Measurements from ENCODE around the gene PLD6.

PLD6 gene

GRCh38 chr17:17172001-17172939, 33.9 kb downstream of the PLD6 start:
- peaks cover 0 to 95% (median 89%) of the 10 kb centered on the region in 5 donors for H3K36me3 ChIP-seq (ENCODE audit: control insufficient read depth in 5 of 5, insufficient read depth in 5 of 5, low read length in 5 of 5)
- no peaks in the 10 kb centered on the region for H3K27me3 ChIP-seq (ENCODE audit: control insufficient read depth in 5 of 5, insufficient read depth in 4 of 5, low read length in 5 of 5)
- no peak overlapping the region for H3K27ac ChIP-seq (ENCODE audit: low read depth, low read length)
- H3K9me3 ChIP-seq (ENCODE audit: control insufficient read depth in 5 of 5, low read length in 5 of 5): no peaks in the 10 kb centered on the region
- no peak overlapping the region for H3K4me3 ChIP-seq (ENCODE audit: low read depth in 1 of 5, low read length in 5 of 5)
- peaks cover 0 to 46% (median 2%) of the 10 kb centered on the region in 5 donors for H3K4me1 ChIP-seq (ENCODE audit: control insufficient read depth in 5 of 5, insufficient read depth in 5 of 5, low read length in 5 of 5)
- H3K9ac ChIP-seq (ENCODE audit: low read length in 5 of 5): no peak overlapping the region

DNA sequence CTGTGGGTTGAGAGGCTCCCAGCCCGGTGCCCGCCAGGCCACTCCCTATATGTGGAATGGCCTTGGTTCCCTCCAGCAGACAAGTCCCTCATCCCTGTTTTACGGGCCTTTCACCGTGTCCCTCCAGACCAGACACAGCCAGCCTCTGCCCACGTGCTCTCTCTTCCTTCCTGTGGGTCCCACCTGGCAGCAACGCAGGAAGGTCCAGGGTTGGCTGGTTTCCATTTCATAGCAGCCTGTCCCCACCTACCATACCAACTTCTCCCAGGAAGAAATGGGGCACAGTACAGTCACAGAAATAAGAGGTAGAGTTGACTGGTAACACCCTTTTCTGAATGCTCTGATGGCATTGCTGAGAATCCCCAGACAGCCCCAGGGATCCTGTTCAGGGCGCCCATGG, 34.9 kb downstream of the PLD6 start:
- H3K4me1 ChIP-seq (ENCODE audit: control insufficient read depth in 5 of 5, insufficient read depth in 5 of 5, low read length in 5 of 5): peaks cover 0 to 45% (median 2%) of the 10 kb centered on the region in 5 donors
- no peak overlapping the region for H3K27ac ChIP-seq (ENCODE audit: low read depth, low read length)
- no peaks in the 10 kb centered on the region for H3K27me3 ChIP-seq (ENCODE audit: control insufficient read depth in 5 of 5, insufficient read depth in 4 of 5, low read length in 5 of 5)
- H3K9ac ChIP-seq (ENCODE audit: low read length in 5 of 5): no peak overlapping the region
- no peak overlapping the region for H3K4me3 ChIP-seq (ENCODE audit: low read depth in 1 of 5, low read length in 5 of 5)
- H3K36me3 ChIP-seq (ENCODE audit: control insufficient read depth in 5 of 5, insufficient read depth in 5 of 5, low read length in 5 of 5): peaks cover 0 to 95% (median 89%) of the 10 kb centered on the region in 5 donors
- no peaks in the 10 kb centered on the region for H3K9me3 ChIP-seq (ENCODE audit: control insufficient read depth in 5 of 5, low read length in 5 of 5)

DNA sequence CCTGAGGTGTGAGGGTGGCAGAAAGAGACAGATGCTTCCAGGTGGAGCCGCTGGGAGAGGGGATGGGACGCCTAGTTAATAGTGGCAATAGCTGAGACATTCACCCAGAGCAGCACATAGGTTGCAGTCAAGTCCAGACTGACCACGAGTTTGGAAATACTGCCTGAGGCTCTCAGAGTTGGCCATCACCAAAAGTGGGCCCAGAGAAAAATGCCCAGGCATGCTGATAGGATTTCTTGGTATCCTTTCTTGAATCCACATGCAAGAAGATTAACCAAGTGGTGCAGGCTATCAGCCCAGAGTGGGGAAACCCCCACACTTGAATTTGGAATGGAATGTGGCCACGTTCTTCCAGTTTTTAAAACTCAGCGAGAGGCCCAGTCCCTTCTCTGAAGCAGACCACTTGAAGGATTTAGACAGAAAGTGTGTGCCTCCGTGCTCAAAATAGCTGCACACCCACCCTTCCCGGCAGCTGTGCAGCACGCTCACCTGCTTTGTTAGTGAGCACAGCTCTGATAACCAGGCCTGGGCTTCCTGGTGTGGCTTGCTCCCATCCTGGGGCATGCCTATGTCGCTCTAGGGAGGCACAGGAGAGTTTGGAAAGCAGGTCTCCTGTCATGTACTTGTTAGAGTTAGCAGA, 35.7 kb downstream of the PLD6 start:
- peaks cover 0 to 95% (median 89%) of the 10 kb centered on the region in 5 donors for H3K36me3 ChIP-seq (ENCODE audit: control insufficient read depth in 5 of 5, insufficient read depth in 5 of 5, low read length in 5 of 5)
- no peaks in the 10 kb centered on the region for H3K9me3 ChIP-seq (ENCODE audit: control insufficient read depth in 5 of 5, low read length in 5 of 5)
- H3K4me1 ChIP-seq (ENCODE audit: control insufficient read depth in 5 of 5, insufficient read depth in 5 of 5, low read length in 5 of 5): peaks cover 0 to 38% (median 2%) of the 10 kb centered on the region in 5 donors
- H3K4me3 ChIP-seq (ENCODE audit: low read depth in 1 of 5, low read length in 5 of 5): no peak overlapping the region
- H3K27me3 ChIP-seq (ENCODE audit: control insufficient read depth in 5 of 5, insufficient read depth in 4 of 5, low read length in 5 of 5): no peaks in the 10 kb centered on the region
- H3K27ac ChIP-seq (ENCODE audit: low read depth, low read length): no peak overlapping the region
- no peak overlapping the region for H3K9ac ChIP-seq (ENCODE audit: low read length in 5 of 5)

DNA sequence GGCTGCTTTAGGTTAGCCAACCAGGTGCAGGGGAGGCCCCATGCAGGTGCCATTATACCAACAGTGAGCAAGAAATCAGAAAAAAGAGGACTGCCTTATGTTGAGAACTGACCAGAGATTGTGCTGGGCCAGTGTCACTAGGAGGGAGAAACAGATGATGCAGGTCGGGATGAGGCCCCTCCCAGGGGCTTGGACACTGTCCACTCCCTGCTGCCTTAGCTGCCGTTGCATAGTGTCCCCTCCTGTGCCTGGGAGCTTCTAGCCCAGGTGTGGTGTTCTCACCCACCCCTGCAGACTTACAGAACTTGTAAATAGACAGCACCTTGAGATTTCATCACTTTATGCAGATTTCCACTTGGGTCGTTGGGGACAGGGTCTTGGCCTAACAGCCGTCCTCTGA, 36.7 kb downstream of the PLD6 start:
- no peaks in the 10 kb centered on the region for H3K27me3 ChIP-seq (ENCODE audit: control insufficient read depth in 5 of 5, insufficient read depth in 4 of 5, low read length in 5 of 5)
- no peak overlapping the region for H3K27ac ChIP-seq (ENCODE audit: low read depth, low read length)
- peaks cover 0 to 96% (median 90%) of the 10 kb centered on the region in 5 donors for H3K36me3 ChIP-seq (ENCODE audit: control insufficient read depth in 5 of 5, insufficient read depth in 5 of 5, low read length in 5 of 5)
- no peak overlapping the region for H3K9ac ChIP-seq (ENCODE audit: low read length in 5 of 5)
- H3K4me3 ChIP-seq (ENCODE audit: low read depth in 1 of 5, low read length in 5 of 5): no peak overlapping the region
- no peaks in the 10 kb centered on the region for H3K9me3 ChIP-seq (ENCODE audit: control insufficient read depth in 5 of 5, low read length in 5 of 5)
- H3K4me1 ChIP-seq (ENCODE audit: control insufficient read depth in 5 of 5, insufficient read depth in 5 of 5, low read length in 5 of 5): peaks cover 0 to 31% (median 2%) of the 10 kb centered on the region in 5 donors

- Histone ChIP-seq H3K27ac (ENCODE audit: low read depth, low read length) (no peak overlapping the region), H3K36me3 (ENCODE audit: control insufficient read depth in 5 of 5, insufficient read depth in 5 of 5, low read length in 5 of 5) (peaks cover 1 to 96% (median 87%) of the 10 kb centered on the region in 5 donors), H3K27me3 (ENCODE audit: control insufficient read depth in 5 of 5, insufficient read depth in 4 of 5, low read length in 5 of 5) (no peaks in the 10 kb centered on the region), H3K4me1 (ENCODE audit: control insufficient read depth in 5 of 5, insufficient read depth in 5 of 5, low read length in 5 of 5) (peaks cover 0 to 31% (median 2%) of the 10 kb centered on the region in 5 donors), H3K9me3 (ENCODE audit: control insufficient read depth in 5 of 5, low read length in 5 of 5) (no peaks in the 10 kb centered on the region), H3K9ac (ENCODE audit: low read length in 5 of 5) (no peak overlapping the region), H3K4me3 (ENCODE audit: low read depth in 1 of 5, low read length in 5 of 5) (no peak overlapping the region)
Measured at GRCh38 chr17:17168401-17168800, 37.7 kb downstream of the PLD6 start.

- no peaks in the 10 kb centered on the region for H3K9me3 ChIP-seq (ENCODE audit: control insufficient read depth in 5 of 5, low read length in 5 of 5)
- peaks cover 3 to 96% (median 88%) of the 10 kb centered on the region in 5 donors for H3K36me3 ChIP-seq (ENCODE audit: control insufficient read depth in 5 of 5, insufficient read depth in 5 of 5, low read length in 5 of 5)
- no peak overlapping the region for H3K9ac ChIP-seq (ENCODE audit: low read length in 5 of 5)
- no peaks in the 10 kb centered on the region for H3K27me3 ChIP-seq (ENCODE audit: control insufficient read depth in 5 of 5, insufficient read depth in 4 of 5, low read length in 5 of 5)
- peaks cover 0 to 28% (median 2%) of the 10 kb centered on the region in 5 donors for H3K4me1 ChIP-seq (ENCODE audit: control insufficient read depth in 5 of 5, insufficient read depth in 5 of 5, low read length in 5 of 5)
- no peak overlapping the region for H3K4me3 ChIP-seq (ENCODE audit: low read depth in 1 of 5, low read length in 5 of 5)
- no peak overlapping the region for H3K27ac ChIP-seq (ENCODE audit: low read depth, low read length)
Measured at GRCh38 chr17:17167986-17168385, 38.1 kb downstream of the PLD6 start.

DNA sequence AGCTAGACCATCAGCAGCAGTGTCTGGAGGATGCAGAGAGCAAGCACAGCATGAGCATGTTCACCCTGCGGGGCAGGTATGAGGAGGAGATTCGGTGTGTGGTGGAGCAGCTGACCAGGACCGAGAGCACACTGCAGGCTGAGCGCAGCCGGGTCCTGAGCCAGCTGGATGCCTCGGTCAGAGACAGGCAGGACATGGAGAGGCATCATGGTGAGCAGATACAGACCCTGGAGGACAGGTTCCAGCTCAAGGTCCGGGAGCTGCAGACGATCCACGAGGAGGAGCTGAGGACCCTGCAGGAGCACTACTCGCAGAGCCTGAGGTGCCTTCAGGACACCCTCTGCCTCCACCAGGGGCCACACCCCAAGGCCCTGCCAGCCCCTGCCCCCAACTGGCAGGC, 38.8 kb downstream of the PLD6 start:
- Histone ChIP-seq H3K4me3 (ENCODE audit: low read depth in 1 of 5, low read length in 5 of 5) (no peak overlapping the region), H3K27ac (ENCODE audit: low read depth, low read length) (no peak overlapping the region), H3K36me3 (ENCODE audit: control insufficient read depth in 5 of 5, insufficient read depth in 5 of 5, low read length in 5 of 5) (peaks cover 3 to 96% (median 87%) of the 10 kb centered on the region in 5 donors), H3K9me3 (ENCODE audit: control insufficient read depth in 5 of 5, low read length in 5 of 5) (no peaks in the 10 kb centered on the region), H3K4me1 (ENCODE audit: control insufficient read depth in 5 of 5, insufficient read depth in 5 of 5, low read length in 5 of 5) (peaks cover 0 to 22% (median 2%) of the 10 kb centered on the region in 5 donors), H3K9ac (ENCODE audit: low read length in 5 of 5) (no peak overlapping the region), H3K27me3 (ENCODE audit: control insufficient read depth in 5 of 5, insufficient read depth in 4 of 5, low read length in 5 of 5) (no peaks in the 10 kb centered on the region)

DNA sequence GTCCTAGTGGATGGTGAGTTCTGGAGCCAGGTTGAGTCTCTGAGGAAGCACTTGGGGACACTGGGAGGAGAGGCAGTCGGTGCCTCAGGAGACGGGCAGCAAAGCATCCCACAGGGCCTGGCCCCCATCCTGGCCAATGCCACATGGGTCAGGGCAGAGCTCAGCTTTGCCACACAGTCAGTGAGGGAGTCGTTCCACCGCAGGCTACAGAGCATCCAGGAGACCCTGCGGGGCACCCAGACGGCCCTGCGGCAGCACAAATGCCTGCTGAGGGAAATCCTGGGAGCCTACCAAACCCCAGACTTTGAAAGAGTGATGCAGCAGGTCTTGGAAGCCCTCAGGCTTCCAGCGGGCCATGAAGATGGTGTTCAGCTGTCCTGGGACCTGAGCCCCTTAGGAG, 39.7 kb downstream of the PLD6 start:
- H3K36me3 ChIP-seq (ENCODE audit: control insufficient read depth in 5 of 5, insufficient read depth in 5 of 5, low read length in 5 of 5): peaks cover 3 to 96% (median 87%) of the 10 kb centered on the region in 5 donors

GRCh38 chr17:17165666-17166308, 40.3 kb downstream of the PLD6 start:
- Histone ChIP-seq H3K9me3 (ENCODE audit: control insufficient read depth in 5 of 5, low read length in 5 of 5) (no peaks in the 10 kb centered on the region), H3K9ac (ENCODE audit: low read length in 5 of 5) (no peak overlapping the region), H3K27ac (ENCODE audit: low read depth, low read length) (no peak overlapping the region), H3K4me1 (ENCODE audit: control insufficient read depth in 5 of 5, insufficient read depth in 5 of 5, low read length in 5 of 5) (peaks cover 0 to 6% (median 0%) of the 10 kb centered on the region in 5 donors), H3K36me3 (ENCODE audit: control insufficient read depth in 5 of 5, insufficient read depth in 5 of 5, low read length in 5 of 5) (peaks cover 3 to 96% (median 89%) of the 10 kb centered on the region in 5 donors), H3K4me3 (ENCODE audit: low read depth in 1 of 5, low read length in 5 of 5) (no peak overlapping the region), H3K27me3 (ENCODE audit: control insufficient read depth in 5 of 5, insufficient read depth in 4 of 5, low read length in 5 of 5) (no peaks in the 10 kb centered on the region)

More for the DNA sequence above, 39.7 kb downstream of the PLD6 start:
- Histone ChIP-seq H3K9ac (ENCODE audit: low read length in 5 of 5) (no peak overlapping the region), H3K27ac (ENCODE audit: low read depth, low read length) (no peak overlapping the region), H3K4me1 (ENCODE audit: control insufficient read depth in 5 of 5, insufficient read depth in 5 of 5, low read length in 5 of 5) (peaks cover 0 to 12% (median 0%) of the 10 kb centered on the region in 5 donors), H3K4me3 (ENCODE audit: low read depth in 1 of 5, low read length in 5 of 5) (no peak overlapping the region), H3K9me3 (ENCODE audit: control insufficient read depth in 5 of 5, low read length in 5 of 5) (no peaks in the 10 kb centered on the region), H3K27me3 (ENCODE audit: control insufficient read depth in 5 of 5, insufficient read depth in 4 of 5, low read length in 5 of 5) (no peaks in the 10 kb centered on the region)
